ENCODE measurements around the gene SNX9. TPM values are rescaled to one million over a fixed set of nuclear protein-coding genes. Genes with fewer than 3 reads are reported as not detected.

Gene SNX9
- total and polyA plus RNA-seq, 10 of the 15 experiments (the other 5 are each of a cell fraction or from before 2014, with no cell fraction given), result 0.03 to 2.0 (median 0.37) TPM

DNA sequence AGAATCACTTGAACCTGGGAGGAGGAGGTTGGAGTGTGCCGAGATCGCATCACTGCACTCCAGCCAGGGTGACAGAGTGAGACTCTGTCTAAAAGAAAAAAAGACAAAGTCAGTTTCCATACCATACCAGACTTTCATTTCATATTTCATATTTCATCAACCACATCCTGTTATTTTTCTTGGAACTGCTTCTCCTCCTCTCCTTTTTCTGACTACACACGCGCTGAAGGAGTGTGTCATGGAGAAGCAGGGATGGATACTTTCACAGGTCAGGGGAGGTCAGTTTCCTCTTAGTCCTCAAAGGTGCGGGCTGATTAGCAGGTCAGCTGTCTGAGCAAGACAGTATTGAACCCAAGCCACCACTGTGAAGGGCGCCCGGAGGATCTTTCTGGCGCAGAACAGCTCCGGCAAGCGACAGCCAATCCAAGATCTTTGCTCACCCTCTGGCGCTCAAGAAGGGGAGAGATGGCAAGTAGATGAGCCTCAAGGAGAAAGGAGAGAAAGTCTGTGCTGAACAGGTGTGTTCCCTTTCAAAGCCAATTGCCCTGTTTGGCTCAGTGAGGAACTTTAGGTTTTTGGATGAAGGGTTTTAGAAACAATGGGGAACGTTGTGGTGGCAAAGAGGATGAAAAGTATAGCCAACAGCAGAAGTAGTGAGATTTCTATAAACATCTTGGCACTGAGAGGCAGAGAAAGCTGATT is 139.7 kb downstream of the SNX9 start (continued):
- no peak for TF ChIP-seq SRF (IDR thresholded peaks at IDR 0.05; ENCODE audit: low read depth in 2 of 2, low read length in 2 of 2)
- no peak for TF ChIP-seq TCF3 (IDR thresholded peaks at IDR 0.05; ENCODE audit: borderline replicate concordance, insufficient read depth, low read depth, low read length)
- TF ChIP-seq STAT3 (IDR thresholded peaks at IDR 0.05; ENCODE audit: low read depth, low read length), result no peak
- no peak for TF ChIP-seq SPI1 (IDR thresholded peaks at IDR 0.05; ENCODE audit: borderline replicate concordance, insufficient read depth, low read depth, low read length)

DNA sequence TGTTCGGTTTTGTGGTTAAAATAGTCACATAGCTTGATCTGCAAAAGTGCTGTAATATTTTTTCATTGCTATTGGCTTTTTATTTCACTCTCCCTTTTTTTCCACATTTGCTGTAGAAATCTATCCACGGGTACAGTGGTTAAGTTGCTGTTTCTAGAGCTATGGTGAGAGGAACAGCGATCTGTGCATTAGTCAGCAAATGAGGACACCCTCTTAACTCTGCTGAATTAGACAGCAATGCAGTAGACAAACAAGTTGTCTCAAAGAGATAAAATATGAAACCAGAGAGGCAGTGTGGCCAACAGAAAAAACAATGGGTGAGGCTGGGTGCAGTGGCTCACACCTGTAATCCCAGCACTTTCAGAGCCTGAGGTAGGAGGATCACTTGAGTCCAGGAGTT is 141.1 kb downstream of the SNX9 start:
- Histone ChIP-seq H3K4me1 (ENCODE audit: control insufficient read depth, insufficient read depth, low read length) (no peaks in the 10 kb centered on the region), H3K4me2 (ENCODE audit: control insufficient read depth, insufficient read depth) (no peak overlapping the region), H3K79me2 (ENCODE audit: control insufficient read depth, insufficient read depth, low read length) (no peaks in the 10 kb centered on the region), H4K20me1 (ENCODE audit: control insufficient read depth, insufficient read depth) (no peaks in the 10 kb centered on the region), H3K36me3 (ENCODE audit: control insufficient read depth in 2 of 2, insufficient read depth in 2 of 2, low read length in 1 of 2) (no peaks in the 10 kb centered on the region), H3K4me3 (no peak overlapping the region), H3K9ac (ENCODE audit: control insufficient read depth, insufficient read depth, low read length) (no peak overlapping the region), H3K27me3 (replicated peaks in 1 of 2; ENCODE audit: control insufficient read depth in 2 of 2, insufficient read depth in 2 of 2, low read length in 1 of 2) (no peaks in the 10 kb centered on the region), H3K9me3 (replicated peaks; ENCODE audit: control insufficient read depth, insufficient read depth, low read length) (peaks cover 4% of the 10 kb centered on the region; the same call in 1 of the 3 replicates), H2AFZ (ENCODE audit: control insufficient read depth, low read depth, low read length) (no peak overlapping the region), H3K27ac (ENCODE audit: control insufficient read depth, insufficient read depth) (no peak overlapping the region)
- ATAC-seq (no peak), FAIRE-seq (no peak), DNase-seq (ENCODE audit: low read depth, low spot score) (no peak)
- no TSS peak for BruUV-seq (replicated peaks)
- in situ Hi-C loops (cut with MboI) (no loop called here), intact Hi-C loops (cut with micrococcal nuclease; ENCODE audit: unreplicated experiment) (no loop called here)
- ChIA-PET RAD21 (ENCODE audit: unreplicated experiment) (no interaction called here), SMC1A (ENCODE audit: uncharacterized antibody, unreplicated experiment) (no interaction called here), POLR2A (no interaction called here), CTCF (no interaction called here)
- WGBS (ENCODE audit: insufficient coverage, insufficient replicate concordance, low lambda C conversion rate, missing lambda C conversion rate), result 5% methylated on average over 3 of the region's 3 CpGs
- TF ChIP-seq IKZF1 (conservative IDR thresholded peaks at IDR 0.05) (no peak), EGR1 (IDR thresholded peaks at IDR 0.05; ENCODE audit: borderline replicate concordance in 1 of 2, low read depth in 2 of 2, low read length in 2 of 2) (no peak), ZBED1 (IDR thresholded peaks at IDR 0.05; ENCODE audit: borderline replicate concordance) (no peak), RFX5 (IDR thresholded peaks at IDR 0.05; ENCODE audit: low read depth, low read length) (no peak), MEF2A (IDR thresholded peaks at IDR 0.05; ENCODE audit: insufficient read depth, low read depth, low read length) (no peak), TCF3 (IDR thresholded peaks at IDR 0.05; ENCODE audit: borderline replicate concordance, insufficient read depth, low read depth, low read length) (no peak), TAF1 (IDR thresholded peaks at IDR 0.05; ENCODE audit: borderline replicate concordance, low read depth, low read length) (no peak), ZNF274 (IDR thresholded peaks at IDR 0.05; ENCODE audit: insufficient read depth, insufficient read length) (no peak)
